Activated naive CD8-positive, alpha-beta T cell treated with anti-CD3 and anti-CD28 coated beads, Interleukin-2, amount 50 U/mL, for 24 hours (primary cell): ENCODE data around the gene PBOV1.

Source experiments
- ATAC-seq: fragments of 150-1000 bp; cut with Tn5 transposase; one replicate; pipeline ENCODE4 v1.10.0; 2021
- DNase-seq: peaks from one replicate; pipeline ENCODE4 v3.0.0; 2021
- H3K27ac Mint-ChIP-seq: one replicate; pipeline ENCODE4 v1.8.0; 2021; ENCODE audit warnings: mild to moderate bottlenecking, mixed read lengths
- H3K27me3 Mint-ChIP-seq: one replicate; pipeline ENCODE4 v1.8.0; 2021; ENCODE audit warnings: mixed read lengths
- H3K36me3 Mint-ChIP-seq: one replicate; pipeline ENCODE4 v1.8.0; 2021; ENCODE audit warnings: low read depth, mixed read lengths
- H3K4me1 Mint-ChIP-seq: one replicate; pipeline ENCODE4 v1.8.0; 2021; ENCODE audit warnings: mixed read lengths
- H3K4me3 Mint-ChIP-seq: one replicate; pipeline ENCODE4 v1.8.0; 2021; ENCODE audit warnings: mild to moderate bottlenecking, moderate library complexity, mixed read lengths
- H3K9me3 Mint-ChIP-seq: one replicate; pipeline ENCODE4 v1.8.0; 2021; ENCODE audit warnings: mixed read lengths

PBOV1 gene

GRCh38 chr6:138204303-138204702, 14.0 kb downstream of the PBOV1 start:
- H3K9me3 Mint-ChIP-seq = no peaks in the 10 kb centered on the region
- peaks cover 9% of the 10 kb centered on the region for H3K27me3 Mint-ChIP-seq
- DNase-seq (no peak), ATAC-seq (no peak)
- H3K4me1 Mint-ChIP-seq = no peaks in the 10 kb centered on the region
- H3K4me3 Mint-ChIP-seq = no peak overlapping the region
- H3K27ac Mint-ChIP-seq = no peak overlapping the region
- H3K36me3 Mint-ChIP-seq = no peaks in the 10 kb centered on the region

- H3K4me3 Mint-ChIP-seq = no peak overlapping the region
- ATAC-seq (no peak), DNase-seq (no peak)
- no peaks in the 10 kb centered on the region for H3K36me3 Mint-ChIP-seq
- H3K4me1 Mint-ChIP-seq = no peaks in the 10 kb centered on the region
- no peak overlapping the region for H3K27ac Mint-ChIP-seq
- no peaks in the 10 kb centered on the region for H3K9me3 Mint-ChIP-seq
- H3K27me3 Mint-ChIP-seq = peaks cover 11% of the 10 kb centered on the region
Observed at GRCh38 chr6:138203315-138203714, 15.0 kb downstream of the PBOV1 start.

GRCh38 chr6:138201836-138202235, 16.5 kb downstream of the PBOV1 start:
- Mint-ChIP-seq H3K27me3 (peaks cover 11% of the 10 kb centered on the region), H3K4me1 (no peaks in the 10 kb centered on the region), H3K9me3 (no peaks in the 10 kb centered on the region), H3K4me3 (no peak overlapping the region), H3K36me3 (no peaks in the 10 kb centered on the region), H3K27ac (no peak overlapping the region)
- ATAC-seq = no peak
- no peak for DNase-seq

- Mint-ChIP-seq H3K27me3 (peaks cover 11% of the 10 kb centered on the region), H3K9me3 (no peaks in the 10 kb centered on the region), H3K4me1 (no peaks in the 10 kb centered on the region), H3K27ac (no peak overlapping the region), H3K4me3 (no peak overlapping the region), H3K36me3 (no peaks in the 10 kb centered on the region)
- ATAC-seq (no peak), DNase-seq (no peak)
Observed at GRCh38 chr6:138198430-138199091, 19.7 kb downstream of the PBOV1 start.

- DNase-seq (no peak), ATAC-seq (no peak)
- H3K27me3 Mint-ChIP-seq = peaks cover 11% of the 10 kb centered on the region
- no peaks in the 10 kb centered on the region for H3K4me1 Mint-ChIP-seq
- H3K27ac Mint-ChIP-seq = no peak overlapping the region
- H3K4me3 Mint-ChIP-seq = no peak overlapping the region
- no peaks in the 10 kb centered on the region for H3K9me3 Mint-ChIP-seq
- no peaks in the 10 kb centered on the region for H3K36me3 Mint-ChIP-seq
Observed at GRCh38 chr6:138197570-138197969, 20.7 kb downstream of the PBOV1 start.

GRCh38 chr6:138196122-138196738, 22.1 kb downstream of the PBOV1 start:
- H3K9me3 Mint-ChIP-seq = no peaks in the 10 kb centered on the region
- H3K27ac Mint-ChIP-seq = no peak overlapping the region
- DNase-seq (no peak), ATAC-seq (no peak)
- no peaks in the 10 kb centered on the region for H3K4me1 Mint-ChIP-seq
- no peaks in the 10 kb centered on the region for H3K36me3 Mint-ChIP-seq
- no peak overlapping the region for H3K4me3 Mint-ChIP-seq
- peaks cover 11% of the 10 kb centered on the region for H3K27me3 Mint-ChIP-seq

- no peak for DNase-seq
- H3K4me3 Mint-ChIP-seq = no peak overlapping the region
- H3K4me1 Mint-ChIP-seq = no peaks in the 10 kb centered on the region
- no peaks in the 10 kb centered on the region for H3K9me3 Mint-ChIP-seq
- peaks cover 12% of the 10 kb centered on the region for H3K27me3 Mint-ChIP-seq
- ATAC-seq = no peak
- no peak overlapping the region for H3K27ac Mint-ChIP-seq
- H3K36me3 Mint-ChIP-seq = no peaks in the 10 kb centered on the region
Observed at GRCh38 chr6:138194287-138194686, 24.0 kb downstream of the PBOV1 start.

GRCh38 chr6:138188278-138188941, 29.9 kb downstream of the PBOV1 start:
- Mint-ChIP-seq H3K36me3 (no peaks in the 10 kb centered on the region), H3K4me3 (no peak overlapping the region)
- ATAC-seq = no peak

GRCh38 chr6:138187156-138187555, 31.1 kb downstream of the PBOV1 start:
- Mint-ChIP-seq H3K27ac (no peak overlapping the region), H3K36me3 (no peaks in the 10 kb centered on the region), H3K27me3 (peaks cover 19% of the 10 kb centered on the region), H3K4me1 (no peaks in the 10 kb centered on the region), H3K9me3 (no peaks in the 10 kb centered on the region), H3K4me3 (no peak overlapping the region)
- ATAC-seq = no peak
- DNase-seq = no peak

More at GRCh38 chr6:138188278-138188941, 29.9 kb downstream of the PBOV1 start:
- no peaks in the 10 kb centered on the region for H3K4me1 Mint-ChIP-seq
- no peaks in the 10 kb centered on the region for H3K9me3 Mint-ChIP-seq
- H3K27ac Mint-ChIP-seq = no peak overlapping the region
- H3K27me3 Mint-ChIP-seq = peaks cover 16% of the 10 kb centered on the region
- DNase-seq = no peak

GRCh38 chr6:138184230-138184629, 34.1 kb downstream of the PBOV1 start:
- no peaks in the 10 kb centered on the region for H3K36me3 Mint-ChIP-seq
- ATAC-seq (no peak), DNase-seq (no peak)
- H3K27me3 Mint-ChIP-seq = peaks cover 12% of the 10 kb centered on the region
- no peak overlapping the region for H3K27ac Mint-ChIP-seq
- H3K4me3 Mint-ChIP-seq = no peak overlapping the region
- no peaks in the 10 kb centered on the region for H3K4me1 Mint-ChIP-seq
- peaks cover 4% of the 10 kb centered on the region for H3K9me3 Mint-ChIP-seq

- ATAC-seq (no peak), DNase-seq (no peak)
- H3K36me3 Mint-ChIP-seq = no peaks in the 10 kb centered on the region
- no peak overlapping the region for H3K4me3 Mint-ChIP-seq
- H3K27ac Mint-ChIP-seq = no peak overlapping the region
- H3K9me3 Mint-ChIP-seq = peaks cover 6% of the 10 kb centered on the region
- no peaks in the 10 kb centered on the region for H3K4me1 Mint-ChIP-seq
- peaks cover 12% of the 10 kb centered on the region for H3K27me3 Mint-ChIP-seq
Observed at GRCh38 chr6:138183790-138184134, 34.5 kb downstream of the PBOV1 start.

GRCh38 chr6:138182939-138183789, 35.1 kb downstream of the PBOV1 start:
- no peak for ATAC-seq
- Mint-ChIP-seq H3K4me1 (no peaks in the 10 kb centered on the region), H3K36me3 (peaks cover 2% of the 10 kb centered on the region), H3K27ac (no peak overlapping the region), H3K4me3 (no peak overlapping the region), H3K27me3 (peaks cover 12% of the 10 kb centered on the region), H3K9me3 (peaks cover 11% of the 10 kb centered on the region)
- no peak for DNase-seq

GRCh38 chr6:138176652-138177232, 41.5 kb downstream of the PBOV1 start:
- Mint-ChIP-seq H3K27ac (no peak overlapping the region), H3K36me3 (peaks cover 6% of the 10 kb centered on the region), H3K9me3 (peaks cover 26% of the 10 kb centered on the region), H3K27me3 (peaks cover 21% of the 10 kb centered on the region), H3K4me1 (no peaks in the 10 kb centered on the region), H3K4me3 (no peak overlapping the region)
- ATAC-seq (no peak), DNase-seq (no peak)

GRCh38 chr6:138175596-138175995, 42.7 kb downstream of the PBOV1 start:
- no peak for ATAC-seq
- Mint-ChIP-seq H3K27me3 (peaks cover 24% of the 10 kb centered on the region), H3K36me3 (peaks cover 6% of the 10 kb centered on the region), H3K4me3 (no peak overlapping the region), H3K27ac (no peak overlapping the region), H3K9me3 (peaks cover 26% of the 10 kb centered on the region), H3K4me1 (no peaks in the 10 kb centered on the region)
- DNase-seq = no peak
